ENCODE data around the gene KDM5B.

DNA sequence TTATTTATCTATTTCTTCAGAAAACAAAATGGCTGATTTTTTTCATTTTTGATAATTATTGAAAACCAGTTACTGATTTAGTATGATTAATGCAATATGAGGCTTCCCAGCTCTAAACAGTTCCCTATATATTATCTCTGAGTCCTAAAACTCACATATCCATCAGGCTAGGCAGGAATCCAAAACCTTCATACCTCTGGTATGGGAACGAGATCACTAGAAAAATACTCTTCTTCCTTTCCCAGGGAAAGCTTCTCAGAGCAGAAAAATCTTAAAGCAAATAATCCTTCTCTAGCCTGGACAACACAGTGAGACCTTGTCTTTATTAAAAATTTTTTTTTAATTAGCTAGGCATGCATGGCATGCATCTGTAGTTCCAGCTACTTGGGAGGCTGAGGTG, 42.5 kb downstream of the KDM5B start:
- TF ChIP-seq POLR2A (IDR thresholded peaks at IDR 0.05): no peak
- no peak for TF ChIP-seq CTCF (IDR thresholded peaks at IDR 0.05)

Measured in uterus (tissue), 2 donors.